ENCODE results near the gene GPR35. TPM values are rescaled to one million over a fixed set of nuclear protein-coding genes. Genes with fewer than 3 reads are reported as not detected.
A peak's percentile ranks its signal among the peaks of the same experiment; 100 is the strongest.
"Not testable (repeated sequence)": the region's sequence is repeated elsewhere in the genome, so short reads cannot be mapped to it uniquely, and the experiment has no call there.

The GPR35 gene
- polyA plus RNA-seq, 12 donors, result 0.62 to 17.6 (median 1.8) TPM; not detected in 1

- no peak for DNase-seq
Measured at GRCh38 chr2:240601061-240601830, 24.0 kb upstream of the GPR35 start.

GRCh38 chr2:240601831-240602160 lies 23.5 kb upstream of the GPR35 start:
- DNase-seq, result no peak

DNA sequence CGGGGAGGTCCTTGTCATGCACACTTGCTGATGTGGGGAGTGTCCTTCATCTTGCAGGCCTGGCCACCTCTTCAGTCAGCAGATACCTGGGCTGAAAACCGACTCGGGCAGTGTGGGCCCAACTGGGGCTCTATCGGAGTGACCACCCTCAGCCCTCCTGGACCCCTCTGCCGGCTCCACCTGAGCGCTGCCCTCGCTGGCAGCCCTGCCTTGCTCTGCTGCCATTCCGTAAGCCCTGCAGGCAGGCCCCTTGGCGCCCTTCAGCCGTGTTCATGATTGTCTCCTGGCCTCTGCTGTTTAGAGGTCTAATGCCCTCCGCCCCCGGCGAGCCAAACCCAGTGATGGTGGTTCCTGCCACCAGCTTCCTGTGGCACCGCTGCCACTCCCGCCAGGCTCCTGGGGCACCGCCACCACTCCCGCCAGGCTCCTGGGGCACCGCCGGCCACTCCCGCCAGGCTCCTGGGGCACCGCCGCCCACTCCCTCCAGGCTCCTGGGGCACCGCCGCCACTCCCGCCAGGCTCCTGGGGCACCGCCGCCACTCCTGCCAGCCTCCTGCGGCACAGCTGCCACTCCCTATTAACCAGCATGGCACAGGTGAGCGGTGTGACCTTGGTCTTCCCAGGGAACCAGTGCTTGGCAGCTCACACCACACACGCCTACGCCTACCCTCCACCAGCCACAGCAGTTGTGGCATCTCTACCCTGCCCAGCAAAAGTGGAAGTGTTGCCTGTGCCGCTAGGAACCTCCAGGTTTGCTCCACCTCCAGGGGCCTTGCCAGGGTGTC lies 22.8 kb upstream of the GPR35 start:
- no peak for DNase-seq

GRCh38 chr2:240603081-240603835 lies 22.0 kb upstream of the GPR35 start:
- DNase-seq, result no peak

DNA sequence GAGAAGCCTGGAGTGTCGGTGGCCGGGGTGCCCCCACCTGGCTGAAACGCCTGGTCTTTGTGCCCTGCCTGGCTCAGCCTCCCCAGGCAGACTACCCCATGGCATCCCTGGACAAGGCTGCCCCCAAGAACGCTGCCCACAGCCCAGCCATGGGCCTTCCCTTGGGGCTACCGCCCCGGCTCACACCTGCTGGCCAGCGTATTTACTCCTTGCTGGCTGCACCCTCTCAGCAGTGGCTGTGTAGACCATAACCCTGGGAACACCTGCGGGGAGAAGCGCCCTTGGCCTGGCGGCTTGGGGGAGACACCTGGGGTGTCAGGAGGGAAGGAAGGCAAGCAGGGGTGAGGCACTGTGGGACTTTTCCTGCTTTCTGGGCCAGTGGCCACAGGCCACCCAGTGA lies 21.4 kb upstream of the GPR35 start:
- DNase-seq, result no peak

- peak; percentile 45 for DNase-seq
Measured at GRCh38 chr2:240604291-240604938, 20.9 kb upstream of the GPR35 start.

DNA sequence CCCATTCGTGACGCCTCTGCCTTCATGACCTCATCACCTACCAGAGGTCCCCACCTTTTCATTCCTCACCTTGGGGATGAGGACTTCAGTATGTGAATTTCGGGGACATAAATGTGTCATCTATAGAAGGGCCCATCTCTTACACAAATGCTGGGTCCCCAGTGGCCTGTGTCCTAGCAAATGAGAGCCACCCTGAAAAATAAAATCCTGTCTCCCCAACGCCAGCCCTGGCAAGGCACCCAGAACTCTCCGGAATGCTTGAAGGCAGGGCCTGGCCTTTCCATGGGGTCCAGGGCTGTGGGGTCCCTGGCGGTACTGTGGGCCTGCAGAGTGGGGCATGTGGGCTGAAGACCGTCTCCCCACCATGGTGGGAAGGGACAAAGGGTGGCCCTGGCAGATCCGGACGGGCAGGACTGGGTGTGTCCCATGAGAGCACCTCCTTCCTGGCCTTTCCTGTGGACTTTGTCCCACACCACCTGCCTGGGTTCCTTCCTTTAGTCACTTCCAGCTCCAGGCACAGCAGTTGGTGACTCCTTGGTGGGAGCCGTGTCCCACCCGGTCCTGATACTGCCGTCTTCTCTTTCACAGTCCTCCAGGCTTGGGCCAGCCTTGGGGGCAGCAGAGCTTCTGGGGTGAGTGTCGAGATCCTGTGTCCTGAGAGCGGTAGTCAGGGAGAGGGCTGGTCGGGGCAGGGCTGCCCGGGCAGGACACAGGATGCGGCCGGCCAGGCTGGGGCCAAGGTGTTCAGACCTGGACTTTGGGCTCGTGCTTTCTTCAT lies 20.2 kb upstream of the GPR35 start:
- no peak for DNase-seq

DNA sequence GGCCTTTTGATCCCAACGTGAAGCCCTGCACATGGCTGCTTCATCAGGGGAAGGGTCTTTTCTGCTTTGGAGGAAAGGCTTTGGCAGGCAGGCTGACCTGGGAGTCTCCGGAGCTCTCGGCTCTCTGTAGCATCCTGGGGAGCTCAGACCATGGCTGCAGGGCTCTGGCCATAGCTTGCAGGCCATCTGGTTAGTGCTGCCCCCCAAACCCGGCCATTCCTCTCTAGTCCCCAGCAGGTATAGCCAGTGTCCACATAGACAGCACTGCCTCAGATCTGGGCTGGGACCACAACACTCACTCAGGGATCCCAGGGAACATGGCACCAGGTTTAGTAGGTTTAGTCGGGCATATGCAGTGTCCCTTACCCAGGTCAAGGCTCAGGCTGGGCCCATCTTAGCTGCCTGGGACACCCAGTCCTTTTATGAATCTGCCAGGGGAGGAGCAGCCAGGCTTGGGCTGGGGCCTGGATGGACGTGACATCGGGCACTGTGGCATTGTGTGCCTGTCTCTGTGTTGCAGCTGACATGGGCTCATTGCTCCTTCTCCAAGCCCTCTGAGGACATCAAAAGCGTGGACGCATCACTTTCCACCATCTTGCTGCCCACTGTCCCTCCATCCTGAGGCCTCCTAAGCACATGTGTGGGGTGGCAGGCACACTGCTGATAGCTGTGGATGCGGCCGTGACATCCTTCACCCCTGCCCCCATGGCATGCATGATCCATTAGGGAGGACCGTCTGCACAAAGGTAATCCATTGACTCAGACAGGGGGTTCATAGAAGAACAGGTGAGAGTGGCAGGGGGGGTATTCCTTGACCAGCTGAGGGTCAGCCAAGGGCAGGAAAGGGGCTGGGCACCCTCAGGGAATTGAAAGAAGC lies 19.2 kb upstream of the GPR35 start:
- DNase-seq, result no peak

- no peak for DNase-seq
Measured at GRCh38 chr2:240611601-240612210, 13.6 kb upstream of the GPR35 start.

DNA sequence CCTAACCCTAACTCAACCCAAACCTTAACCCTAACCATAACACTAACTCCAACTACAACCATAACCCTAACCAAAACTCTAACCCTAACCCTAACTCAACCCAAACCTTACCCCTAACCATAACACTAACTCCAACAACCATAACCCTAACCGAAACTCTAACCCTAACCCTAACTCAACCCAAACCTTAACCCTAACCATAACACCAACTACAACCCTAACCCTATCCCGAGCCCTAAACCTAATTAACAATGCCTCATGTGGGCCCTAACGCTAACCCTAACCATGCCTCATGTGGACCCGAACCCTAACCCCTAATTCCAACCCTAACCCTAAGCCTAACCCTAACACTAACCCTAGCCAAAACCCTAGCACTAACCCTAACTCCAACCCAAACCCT lies 11.5 kb upstream of the GPR35 start:
- no peak for DNase-seq

DNA sequence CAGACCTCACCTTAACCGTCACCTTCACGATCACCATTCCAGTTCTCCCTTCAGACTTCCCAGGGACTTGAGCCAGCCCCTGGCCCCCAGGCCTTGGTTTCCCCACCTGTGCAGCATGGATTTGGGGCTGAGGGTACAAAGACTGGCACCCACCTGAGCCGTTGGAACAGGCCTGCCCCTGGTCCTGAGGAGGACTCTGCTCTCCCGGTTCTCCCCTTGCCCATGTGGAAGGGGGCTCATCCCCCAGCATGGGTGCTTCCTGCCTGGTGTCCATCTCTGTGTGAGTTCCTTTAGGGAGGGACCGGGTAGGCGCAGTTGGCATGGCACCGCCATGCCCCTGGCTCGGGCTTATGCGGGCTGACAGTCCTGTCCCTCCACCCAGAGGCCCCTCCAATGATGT lies 10.9 kb upstream of the GPR35 start:
- DNase-seq, result no peak

DNA sequence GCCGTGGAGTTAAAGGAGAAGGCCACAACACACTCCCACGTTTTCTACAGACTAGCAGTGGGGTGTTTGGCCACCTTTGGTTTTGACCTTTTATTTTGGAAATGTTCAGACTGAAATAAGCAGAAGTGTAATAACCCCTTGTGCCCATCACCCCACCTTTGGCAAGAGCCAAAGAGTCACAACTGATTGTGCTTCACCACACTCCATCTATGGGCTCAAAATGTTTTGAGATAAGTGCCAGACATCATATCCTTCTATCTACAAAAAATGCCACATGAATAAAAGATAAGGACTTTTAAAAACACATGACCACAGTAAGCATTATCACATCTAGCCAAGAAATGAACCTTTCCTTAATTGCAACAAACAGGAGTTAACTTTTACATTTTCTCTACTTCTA lies 9.9 kb upstream of the GPR35 start:
- DNase-seq, result no peak

DNA sequence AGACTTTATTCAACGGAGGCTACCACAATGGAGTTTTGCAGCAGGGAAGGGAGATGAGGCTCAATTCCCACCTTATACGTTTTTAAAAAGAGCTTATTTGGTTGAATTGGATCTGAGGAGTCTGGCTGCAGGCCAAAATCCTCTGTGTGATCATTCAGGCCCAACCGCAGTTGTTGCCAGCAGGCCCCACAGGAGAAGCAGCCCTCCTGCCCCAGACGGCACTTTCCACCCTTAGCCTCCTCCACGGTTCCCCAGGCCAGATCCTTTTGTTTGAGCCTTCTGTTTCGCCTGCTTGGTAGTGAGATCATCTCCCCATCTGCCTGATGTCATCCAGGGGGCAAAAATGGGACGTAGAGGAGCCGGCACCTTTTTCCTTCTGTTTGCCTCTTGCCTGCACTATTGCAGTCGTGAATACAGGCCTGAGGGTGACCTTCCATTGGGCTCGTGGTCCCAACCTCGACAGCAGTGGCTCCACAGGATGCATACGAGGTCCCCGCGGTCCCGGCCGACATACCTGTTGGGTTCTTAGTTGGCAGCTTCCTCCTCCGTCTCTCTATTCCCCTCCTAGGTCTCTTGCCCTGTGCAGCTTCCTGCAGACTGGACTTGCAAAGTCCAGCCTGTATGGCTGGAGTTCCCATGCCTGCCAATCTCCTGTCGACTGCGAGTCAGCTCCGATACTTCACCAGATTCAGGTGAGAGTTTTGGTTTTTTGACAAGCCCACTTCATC lies 9.3 kb upstream of the GPR35 start:
- DNase-seq, result no peak

DNA sequence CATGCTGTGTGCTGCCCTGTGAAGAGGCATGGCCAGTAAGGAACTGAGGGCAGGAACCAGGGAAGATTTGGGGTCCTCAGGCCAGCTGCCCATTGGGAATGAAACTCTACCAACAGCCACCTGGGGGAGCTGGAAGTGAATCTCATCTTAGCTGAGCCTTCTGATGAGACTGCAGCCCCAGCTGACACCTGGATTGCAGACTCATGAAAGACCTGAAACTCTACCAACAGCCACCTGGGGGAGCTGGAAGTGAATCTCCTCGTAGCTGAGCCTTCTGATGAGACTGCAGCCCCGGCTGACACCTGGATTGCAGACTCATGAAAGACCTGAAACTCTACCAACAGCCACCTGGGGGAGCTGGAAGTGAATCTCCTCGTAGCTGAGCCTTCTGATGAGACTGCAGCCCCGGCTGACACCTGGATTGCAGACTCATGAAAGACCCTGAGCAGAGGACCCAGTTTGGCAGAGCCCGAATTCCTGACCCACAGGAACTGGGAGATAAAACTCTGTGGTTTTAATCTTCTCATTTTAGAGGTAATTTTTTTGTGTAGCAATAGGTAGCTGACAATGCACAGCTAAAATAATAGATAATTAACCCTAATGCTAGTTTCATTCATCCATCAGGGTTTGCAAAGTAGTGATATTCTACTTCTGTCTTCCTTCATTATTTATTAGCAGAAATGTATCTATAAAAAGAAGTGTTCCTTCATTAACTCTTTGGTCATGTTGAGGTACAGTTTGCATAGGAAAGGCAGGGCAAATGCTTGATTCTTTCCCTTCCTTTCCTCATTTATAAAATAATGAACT lies 8.2 kb upstream of the GPR35 start:
- DNase-seq, result not testable (repeated sequence)

DNA sequence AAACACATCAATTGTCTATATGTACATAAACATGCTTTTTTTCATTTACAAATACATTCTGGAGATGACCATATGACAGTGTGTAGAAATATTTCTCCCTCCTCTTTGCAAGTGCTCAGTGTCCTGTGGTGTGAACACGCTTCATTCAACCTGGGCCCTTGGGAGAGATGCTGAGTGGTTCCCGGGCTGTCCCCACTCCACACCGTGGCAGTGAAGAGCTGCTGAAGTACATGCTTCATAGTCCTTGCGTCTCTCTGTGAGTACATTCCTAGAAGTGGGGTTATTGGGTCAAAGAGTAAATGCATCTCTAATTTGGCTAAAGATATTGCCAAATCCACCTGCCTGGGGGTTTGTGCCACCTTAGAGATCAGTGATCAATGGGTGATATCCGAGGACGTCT lies 6.5 kb upstream of the GPR35 start:
- DNase-seq, result no peak

GRCh38 chr2:240619506-240620148 lies 5.7 kb upstream of the GPR35 start:
- no peak for DNase-seq

DNA sequence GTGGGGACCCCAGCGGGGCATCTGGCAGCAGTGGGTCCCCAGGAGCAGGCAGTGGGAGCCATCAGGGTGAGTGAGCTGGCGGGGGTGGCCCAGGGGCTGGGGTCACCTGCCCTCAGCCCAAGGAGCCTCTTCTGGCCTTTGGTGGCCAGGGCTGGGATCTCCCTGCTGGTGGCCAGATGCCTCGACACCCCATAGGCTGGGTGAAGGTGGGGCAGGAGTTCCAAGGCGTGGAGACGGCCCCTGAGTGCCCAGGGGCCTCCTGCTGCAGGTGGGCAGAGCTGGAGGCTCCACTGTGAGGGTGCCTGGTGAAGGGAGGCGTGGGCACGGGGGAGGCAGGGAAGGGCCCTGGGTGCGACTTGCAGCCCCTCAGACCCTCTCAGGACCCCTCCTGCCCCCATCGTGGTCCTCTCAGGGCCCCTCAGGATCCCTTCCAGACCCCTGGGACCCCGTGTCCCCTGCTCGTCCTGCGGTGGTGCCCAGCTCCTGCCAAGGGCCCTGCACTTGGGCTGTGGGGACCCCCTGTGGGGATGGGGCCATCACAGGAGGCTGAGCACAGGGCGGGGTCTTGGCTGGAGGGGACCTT lies 5.0 kb upstream of the GPR35 start:
- DNase-seq, result no peak
